ENCODE data around the gene LYPD6B. TPM values are rescaled to one million over a fixed set of nuclear protein-coding genes. Genes with fewer than 3 reads are reported as not detected.

Gene LYPD6B
- polyA plus RNA-seq, 1 of the 3 experiments (the other 2 are of a cell fraction): 18.2 TPM

DNA sequence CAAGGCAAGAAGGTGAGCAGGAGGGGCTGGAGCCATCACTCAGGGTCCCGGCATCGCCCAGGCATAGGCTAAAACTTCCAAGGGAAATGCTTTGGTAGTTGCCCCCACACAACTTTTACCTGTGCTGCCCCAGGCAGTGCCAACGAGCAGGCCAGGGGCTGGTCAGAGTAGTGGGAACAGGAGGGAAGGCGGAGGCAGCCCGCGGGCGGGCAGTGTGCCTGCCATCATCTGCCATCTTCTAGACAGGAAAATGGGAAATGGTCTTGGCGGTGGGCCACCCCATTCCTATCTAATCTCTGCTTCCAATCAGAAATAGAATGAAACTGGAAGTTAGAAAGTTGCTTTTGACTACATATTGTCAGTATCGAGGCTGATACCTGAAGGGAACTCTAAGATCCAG is 26.0 kb upstream of the LYPD6B start:
- no peak for DNase-seq
- no peaks in the 10 kb centered on the region for H3K27me3 ChIP-seq (ENCODE audit: insufficient read depth)
- no peaks in the 10 kb centered on the region for H3K9me2 ChIP-seq
- ChIA-PET CTCF (interaction anchor here (1.0 kb wide), 2 partner anchors 11 to 548 kb away, joined by 3 to 4 read pairs; no protein-coding TSS in a partner anchor), POLR2A (no interaction called here)
- no peak overlapping the region for H2AFZ ChIP-seq (ENCODE audit: low read depth)
- no peak overlapping the region for H3K27ac ChIP-seq (ENCODE audit: low read depth in 2 of 2, low read length in 1 of 2)
- peaks cover 0 to 3% of the 10 kb centered on the region in 2 experiments for H3K36me3 ChIP-seq (replicated peaks in 1 of 2; ENCODE audit: control insufficient read depth in 1 of 2, insufficient read depth in 2 of 2, low read length in 1 of 2)
- peaks cover 0 to 3% of the 10 kb centered on the region in 2 experiments; a peak in 1 of 4 replicates for H3K4me1 ChIP-seq (ENCODE audit: control insufficient read depth in 1 of 2, insufficient read depth in 2 of 2, low read depth in 1 of 2, low read length in 1 of 2)
- H4K20me1 ChIP-seq (ENCODE audit: insufficient read depth): no peaks in the 10 kb centered on the region
- H3F3A ChIP-seq (replicated peaks; ENCODE audit: insufficient read depth): no peaks in the 10 kb centered on the region
- no peak overlapping the region for H3K4me3 ChIP-seq (ENCODE audit: low read depth in 2 of 2, low read length in 1 of 2)
- TF ChIP-seq NFIC (IDR thresholded peaks at IDR 0.05; ENCODE audit: borderline replicate concordance) (no peak), YY1 (IDR thresholded peaks at IDR 0.05; ENCODE audit: low read depth) (no peak), EP300 (IDR thresholded peaks at IDR 0.05; ENCODE audit: borderline replicate concordance in 1 of 2, low read depth in 1 of 2, low read length in 1 of 2) (no peak), GATA2 (CRISPR knock-in tag; IDR thresholded peaks at IDR 0.05) (no peak), TEAD4 (IDR thresholded peaks at IDR 0.05; ENCODE audit: borderline replicate concordance, insufficient read depth) (no peak), EZH2phosphoT487 (IDR thresholded peaks at IDR 0.05; ENCODE audit: borderline replicate concordance, low read depth) (no peak), RAD21 (IDR thresholded peaks at IDR 0.05; ENCODE audit: low read length) (no peak)
- TF ChIP-seq, protein P1, sequence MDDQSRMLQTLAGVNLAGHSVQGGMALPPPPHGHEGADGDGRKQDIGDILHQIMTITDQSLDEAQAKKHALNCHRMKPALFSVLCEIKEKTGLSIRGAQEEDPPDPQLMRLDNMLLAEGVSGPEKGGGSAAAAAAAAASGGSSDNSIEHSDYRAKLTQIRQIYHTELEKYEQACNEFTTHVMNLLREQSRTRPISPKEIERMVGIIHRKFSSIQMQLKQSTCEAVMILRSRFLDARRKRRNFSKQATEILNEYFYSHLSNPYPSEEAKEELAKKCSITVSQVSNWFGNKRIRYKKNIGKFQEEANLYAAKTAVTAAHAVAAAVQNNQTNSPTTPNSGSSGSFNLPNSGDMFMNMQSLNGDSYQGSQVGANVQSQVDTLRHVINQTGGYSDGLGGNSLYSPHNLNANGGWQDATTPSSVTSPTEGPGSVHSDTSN (IDR thresholded peaks at IDR 0.05): no peak
- TF ChIP-seq, protein P2, sequence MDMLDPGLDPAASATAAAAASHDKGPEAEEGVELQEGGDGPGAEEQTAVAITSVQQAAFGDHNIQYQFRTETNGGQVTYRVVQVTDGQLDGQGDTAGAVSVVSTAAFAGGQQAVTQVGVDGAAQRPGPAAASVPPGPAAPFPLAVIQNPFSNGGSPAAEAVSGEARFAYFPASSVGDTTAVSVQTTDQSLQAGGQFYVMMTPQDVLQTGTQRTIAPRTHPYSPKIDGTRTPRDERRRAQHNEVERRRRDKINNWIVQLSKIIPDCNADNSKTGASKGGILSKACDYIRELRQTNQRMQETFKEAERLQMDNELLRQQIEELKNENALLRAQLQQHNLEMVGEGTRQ (IDR thresholded peaks at IDR 0.05; ENCODE audit: borderline replicate concordance, low read depth, low read length): no peak
- TF ChIP-seq, protein P3, sequence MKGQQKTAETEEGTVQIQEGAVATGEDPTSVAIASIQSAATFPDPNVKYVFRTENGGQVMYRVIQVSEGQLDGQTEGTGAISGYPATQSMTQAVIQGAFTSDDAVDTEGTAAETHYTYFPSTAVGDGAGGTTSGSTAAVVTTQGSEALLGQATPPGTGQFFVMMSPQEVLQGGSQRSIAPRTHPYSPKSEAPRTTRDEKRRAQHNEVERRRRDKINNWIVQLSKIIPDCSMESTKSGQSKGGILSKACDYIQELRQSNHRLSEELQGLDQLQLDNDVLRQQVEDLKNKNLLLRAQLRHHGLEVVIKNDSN (IDR thresholded peaks at IDR 0.05; ENCODE audit: borderline replicate concordance, low read depth): no peak
- no peaks in the 10 kb centered on the region for H3K9me3 ChIP-seq
- 80% methylated on average over 9 of the region's 9 CpGs for WGBS (ENCODE audit: low lambda C conversion rate)
- H3K4me2 ChIP-seq: no peak overlapping the region
- no peak overlapping the region for H3K9ac ChIP-seq
- H3K79me2 ChIP-seq (ENCODE audit: insufficient read depth): no peaks in the 10 kb centered on the region

DNA sequence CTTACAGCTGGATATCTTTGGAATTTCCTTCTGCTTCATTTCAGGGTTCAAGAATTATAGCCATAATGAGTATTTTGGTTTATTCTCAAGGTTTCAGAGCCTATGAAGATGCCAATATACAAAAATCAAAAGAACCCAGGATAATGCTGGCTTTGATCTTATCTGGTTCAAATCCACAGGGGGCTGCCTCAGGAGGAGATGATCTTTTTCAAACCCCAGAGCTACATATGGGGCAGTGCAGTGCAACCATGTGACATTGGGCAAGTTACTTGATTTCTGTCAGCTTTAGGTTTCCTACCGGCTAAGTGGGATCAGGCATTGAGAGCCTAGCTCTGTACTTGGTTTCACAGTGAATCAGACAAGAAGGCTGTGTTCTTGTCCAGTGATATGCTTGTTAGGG is 23.0 kb upstream of the LYPD6B start:
- peaks cover 0 to 5% of the 10 kb centered on the region in 2 experiments; a peak in 2 of 4 replicates for H3K4me1 ChIP-seq (ENCODE audit: control insufficient read depth in 1 of 2, insufficient read depth in 2 of 2, low read depth in 1 of 2, low read length in 1 of 2)
- no peak overlapping the region for H3K9ac ChIP-seq
- CTCF ChIA-PET: interaction anchor here (1.0 to 5.8 kb wide), 6 partner anchors 23 to 558 kb away, joined by 3 to 110 read pairs (median 28); partner anchors contain the start of gene LYPD6B
- TF ChIP-seq NRF1 (IDR thresholded peaks at IDR 0.05; ENCODE audit: low read depth, low read length) (no peak), YY1 (IDR thresholded peaks at IDR 0.05; ENCODE audit: low read depth) (no peak), TCF12 (IDR thresholded peaks at IDR 0.05) (no peak), JUND (IDR thresholded peaks at IDR 0.05) (no peak), SIN3A (IDR thresholded peaks at IDR 0.05; ENCODE audit: borderline replicate concordance, low read depth, low read length) (no peak), EP300 (IDR thresholded peaks at IDR 0.05; ENCODE audit: borderline replicate concordance in 1 of 2, low read depth in 1 of 2, low read length in 1 of 2) (no peak), MXI1 (IDR thresholded peaks at IDR 0.05; ENCODE audit: low read depth, low read length) (no peak), FOSL2 (IDR thresholded peaks at IDR 0.05; ENCODE audit: borderline replicate concordance, low read depth) (no peak)
- TF ChIP-seq, protein P2 (IDR thresholded peaks at IDR 0.05; ENCODE audit: borderline replicate concordance, low read depth, low read length): no peak
- TF ChIP-seq, protein P4, sequence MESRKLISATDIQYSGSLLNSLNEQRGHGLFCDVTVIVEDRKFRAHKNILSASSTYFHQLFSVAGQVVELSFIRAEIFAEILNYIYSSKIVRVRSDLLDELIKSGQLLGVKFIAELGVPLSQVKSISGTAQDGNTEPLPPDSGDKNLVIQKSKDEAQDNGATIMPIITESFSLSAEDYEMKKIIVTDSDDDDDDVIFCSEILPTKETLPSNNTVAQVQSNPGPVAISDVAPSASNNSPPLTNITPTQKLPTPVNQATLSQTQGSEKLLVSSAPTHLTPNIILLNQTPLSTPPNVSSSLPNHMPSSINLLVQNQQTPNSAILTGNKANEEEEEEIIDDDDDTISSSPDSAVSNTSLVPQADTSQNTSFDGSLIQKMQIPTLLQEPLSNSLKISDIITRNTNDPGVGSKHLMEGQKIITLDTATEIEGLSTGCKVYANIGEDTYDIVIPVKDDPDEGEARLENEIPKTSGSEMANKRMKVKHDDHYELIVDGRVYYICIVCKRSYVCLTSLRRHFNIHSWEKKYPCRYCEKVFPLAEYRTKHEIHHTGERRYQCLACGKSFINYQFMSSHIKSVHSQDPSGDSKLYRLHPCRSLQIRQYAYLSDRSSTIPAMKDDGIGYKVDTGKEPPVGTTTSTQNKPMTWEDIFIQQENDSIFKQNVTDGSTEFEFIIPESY (IDR thresholded peaks at IDR 0.05; ENCODE audit: borderline replicate concordance, low read depth): no peak
- TF ChIP-seq, protein P5, sequence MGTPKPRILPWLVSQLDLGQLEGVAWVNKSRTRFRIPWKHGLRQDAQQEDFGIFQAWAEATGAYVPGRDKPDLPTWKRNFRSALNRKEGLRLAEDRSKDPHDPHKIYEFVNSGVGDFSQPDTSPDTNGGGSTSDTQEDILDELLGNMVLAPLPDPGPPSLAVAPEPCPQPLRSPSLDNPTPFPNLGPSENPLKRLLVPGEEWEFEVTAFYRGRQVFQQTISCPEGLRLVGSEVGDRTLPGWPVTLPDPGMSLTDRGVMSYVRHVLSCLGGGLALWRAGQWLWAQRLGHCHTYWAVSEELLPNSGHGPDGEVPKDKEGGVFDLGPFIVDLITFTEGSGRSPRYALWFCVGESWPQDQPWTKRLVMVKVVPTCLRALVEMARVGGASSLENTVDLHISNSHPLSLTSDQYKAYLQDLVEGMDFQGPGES (IDR thresholded peaks at IDR 0.05; ENCODE audit: low read depth, low read length): no peak
- TF ChIP-seq, protein P1 (IDR thresholded peaks at IDR 0.05): no peak

More for the DNA sequence above, 23.0 kb upstream of the LYPD6B start:
- DNase-seq: no peak
- Histone ChIP-seq H2AFZ (ENCODE audit: low read depth) (no peak overlapping the region), H3K27me3 (ENCODE audit: insufficient read depth) (no peaks in the 10 kb centered on the region), H3K4me2 (no peak overlapping the region), H3K36me3 (replicated peaks in 1 of 2; ENCODE audit: control insufficient read depth in 1 of 2, insufficient read depth in 2 of 2, low read length in 1 of 2) (peaks cover 0 to 3% of the 10 kb centered on the region in 2 experiments), H4K20me1 (ENCODE audit: insufficient read depth) (no peaks in the 10 kb centered on the region), H3F3A (replicated peaks; ENCODE audit: insufficient read depth) (no peaks in the 10 kb centered on the region), H3K9me3 (no peaks in the 10 kb centered on the region), H3K79me2 (ENCODE audit: insufficient read depth) (no peaks in the 10 kb centered on the region), H3K9me2 (no peaks in the 10 kb centered on the region), H3K27ac (ENCODE audit: low read depth in 2 of 2, low read length in 1 of 2) (no peak overlapping the region), H3K4me3 (ENCODE audit: low read depth in 2 of 2, low read length in 1 of 2) (no peak overlapping the region)
- 50% methylated on average over 1 of the region's 1 CpG for WGBS (ENCODE audit: low lambda C conversion rate)
- POLR2A ChIA-PET: no interaction called here

Measured in SK-N-SH (cell line).